IgD-negative memory B cell (primary cell): ENCODE measurements around the gene GALM. TPM values are rescaled to one million over a fixed set of nuclear protein-coding genes. Genes with fewer than 3 reads are reported as not detected.
"Not testable (repeated sequence)": the region's sequence is repeated elsewhere in the genome, so short reads cannot be mapped to it uniquely, and the experiment has no call there.

Experiments used
- H3K27ac Mint-ChIP-seq, 3 donors: one replicate each; pipeline ENCODE4 v1.8.0; 2020 to 2022; ENCODE audit warnings: mild to moderate bottlenecking in 3 of 3, mixed read lengths in 3 of 3, moderate library complexity in 1 of 3
- H3K27me3 Mint-ChIP-seq: one replicate; pipeline ENCODE4 v1.8.0; 2021; ENCODE audit warnings: mixed read lengths
- H3K36me3 Mint-ChIP-seq: one replicate; pipeline ENCODE4 v1.8.0; 2020; ENCODE audit warnings: mild to moderate bottlenecking, mixed read lengths
- H3K4me1 Mint-ChIP-seq, 3 donors: one replicate each; pipeline ENCODE4 v1.8.0; 2020 to 2022; ENCODE audit warnings: mixed read lengths in 3 of 3, mild to moderate bottlenecking in 1 of 3
- H3K4me3 Mint-ChIP-seq, 4 donors: one replicate each; pipeline ENCODE4 v1.8.0; 2020 to 2022; ENCODE audit warnings: mild to moderate bottlenecking in 4 of 4, mixed read lengths in 4 of 4, moderate library complexity in 3 of 4
- H3K9me3 Mint-ChIP-seq, 3 donors: one replicate each; pipeline ENCODE4 v1.8.0; 2020 to 2021; ENCODE audit warnings: mixed read lengths in 3 of 3, mild to moderate bottlenecking in 1 of 3
- polyA plus RNA-seq: library from polyadenylated mRNA; unstranded; fragments of 300-500 nt; fragmentation: Illumina TruSeq; gene quantifications from one replicate; pipeline ENCODE4 v1.2.3, GENCODE V29; 2021

The GALM gene
- polyA plus RNA-seq, 1 donor from 2014 or later: 11.0 TPM

GRCh38 chr2:38655441-38655840, 10.5 kb upstream of the GALM start:
- Mint-ChIP-seq H3K36me3 (no peaks in the 10 kb centered on the region), H3K9me3 (no peaks in the 10 kb centered on the region), H3K27ac (no peak overlapping the region), H3K27me3 (peaks cover 12% of the 10 kb centered on the region), H3K4me3 (no peak overlapping the region), H3K4me1 (peaks cover 4 to 6% (median 5%) of the 10 kb centered on the region in 3 donors)

- no peaks in the 10 kb centered on the region for H3K9me3 Mint-ChIP-seq
- no peaks in the 10 kb centered on the region for H3K36me3 Mint-ChIP-seq
- H3K4me3 Mint-ChIP-seq: no peak overlapping the region
- peaks cover 12% of the 10 kb centered on the region for H3K27me3 Mint-ChIP-seq
- H3K27ac Mint-ChIP-seq: no peak overlapping the region
- peaks cover 4 to 6% (median 5%) of the 10 kb centered on the region in 3 donors for H3K4me1 Mint-ChIP-seq
Measured at GRCh38 chr2:38656866-38657480, 8.9 kb upstream of the GALM start.

- H3K4me1 Mint-ChIP-seq: no peaks in the 10 kb centered on the region
- H3K27ac Mint-ChIP-seq: no peak overlapping the region
- H3K36me3 Mint-ChIP-seq: no peaks in the 10 kb centered on the region
- peaks cover 12% of the 10 kb centered on the region for H3K27me3 Mint-ChIP-seq
- no peaks in the 10 kb centered on the region for H3K9me3 Mint-ChIP-seq
- no peak overlapping the region for H3K4me3 Mint-ChIP-seq
Measured at GRCh38 chr2:38658613-38659012, 7.3 kb upstream of the GALM start.

GRCh38 chr2:38659115-38659514, 6.8 kb upstream of the GALM start:
- H3K27ac Mint-ChIP-seq: no peak overlapping the region
- no peaks in the 10 kb centered on the region for H3K4me1 Mint-ChIP-seq
- no peaks in the 10 kb centered on the region for H3K9me3 Mint-ChIP-seq
- no peak overlapping the region for H3K4me3 Mint-ChIP-seq
- no peaks in the 10 kb centered on the region for H3K36me3 Mint-ChIP-seq
- peaks cover 12% of the 10 kb centered on the region for H3K27me3 Mint-ChIP-seq

- Mint-ChIP-seq H3K9me3 (no peaks in the 10 kb centered on the region), H3K4me3 (no peak overlapping the region), H3K36me3 (no peaks in the 10 kb centered on the region), H3K4me1 (peaks cover 0 to 1% (median 0%) of the 10 kb centered on the region in 3 donors), H3K27ac (no peak overlapping the region), H3K27me3 (peaks cover 12% of the 10 kb centered on the region)
Measured at GRCh38 chr2:38660282-38660681, 5.6 kb upstream of the GALM start.

GRCh38 chr2:38661306-38661705, 4.6 kb upstream of the GALM start:
- Mint-ChIP-seq H3K36me3 (no peaks in the 10 kb centered on the region), H3K4me1 (peaks cover 1 to 4% (median 4%) of the 10 kb centered on the region in 3 donors), H3K27me3 (peaks cover 8% of the 10 kb centered on the region), H3K9me3 (no peaks in the 10 kb centered on the region), H3K4me3 (no peak overlapping the region), H3K27ac (no peak overlapping the region)

GRCh38 chr2:38666556-38666910, 619 bp downstream of the GALM start:
- peak overlapping the region in 1 of 3 donors; percentile 1 for H3K27ac Mint-ChIP-seq
- no peaks in the 10 kb centered on the region for H3K36me3 Mint-ChIP-seq
- peak overlapping the region; percentile 81 to 94 (median 88) for H3K4me3 Mint-ChIP-seq
- peaks cover 7 to 23% (median 17%) of the 10 kb centered on the region in 3 donors for H3K4me1 Mint-ChIP-seq
- H3K27me3 Mint-ChIP-seq: peaks cover 2% of the 10 kb centered on the region
- no peaks in the 10 kb centered on the region for H3K9me3 Mint-ChIP-seq

- Mint-ChIP-seq H3K27ac (peak overlapping the region in 1 of 3 donors; percentile 54), H3K27me3 (peaks cover 2% of the 10 kb centered on the region), H3K4me1 (peaks cover 7 to 23% (median 17%) of the 10 kb centered on the region in 3 donors), H3K36me3 (no peaks in the 10 kb centered on the region), H3K4me3 (peak overlapping the region; percentile 62 to 73 (median 66)), H3K9me3 (no peaks in the 10 kb centered on the region)
Measured at GRCh38 chr2:38668092-38668491, 2.2 kb downstream of the GALM start.

GRCh38 chr2:38668779-38669479, 3.0 kb downstream of the GALM start:
- peaks cover 7 to 23% (median 17%) of the 10 kb centered on the region in 3 donors for H3K4me1 Mint-ChIP-seq
- H3K36me3 Mint-ChIP-seq: peaks cover 4% of the 10 kb centered on the region
- H3K27ac Mint-ChIP-seq: no peak overlapping the region
- H3K27me3 Mint-ChIP-seq: peaks cover 2% of the 10 kb centered on the region
- H3K9me3 Mint-ChIP-seq: no peaks in the 10 kb centered on the region
- no peak overlapping the region for H3K4me3 Mint-ChIP-seq

GRCh38 chr2:38671303-38671702, 5.4 kb downstream of the GALM start:
- Mint-ChIP-seq H3K4me3 (no peak overlapping the region), H3K27me3 (peaks cover 2% of the 10 kb centered on the region), H3K27ac (peak overlapping the region in 1 of 3 donors; percentile 10), H3K36me3 (peaks cover 9% of the 10 kb centered on the region), H3K9me3 (no peaks in the 10 kb centered on the region), H3K4me1 (peaks cover 5 to 19% (median 13%) of the 10 kb centered on the region in 3 donors)

- Mint-ChIP-seq H3K4me1 (peaks cover 2 to 12% (median 7%) of the 10 kb centered on the region in 3 donors), H3K36me3 (peaks cover 11% of the 10 kb centered on the region)
Measured at GRCh38 chr2:38671946-38672345, 6.0 kb downstream of the GALM start.

GRCh38 chr2:38672445-38673391, 6.8 kb downstream of the GALM start:
- no peaks in the 10 kb centered on the region for H3K9me3 Mint-ChIP-seq
- H3K4me1 Mint-ChIP-seq: peaks cover 0 to 9% (median 4%) of the 10 kb centered on the region in 3 donors
- H3K27me3 Mint-ChIP-seq: peaks cover 2% of the 10 kb centered on the region
- no peak overlapping the region for H3K4me3 Mint-ChIP-seq
- H3K36me3 Mint-ChIP-seq: peaks cover 16% of the 10 kb centered on the region
- no peak overlapping the region for H3K27ac Mint-ChIP-seq

More at GRCh38 chr2:38671946-38672345, 6.0 kb downstream of the GALM start:
- peaks cover 2% of the 10 kb centered on the region for H3K27me3 Mint-ChIP-seq
- no peak overlapping the region for H3K4me3 Mint-ChIP-seq
- no peak overlapping the region for H3K27ac Mint-ChIP-seq
- H3K9me3 Mint-ChIP-seq: no peaks in the 10 kb centered on the region

GRCh38 chr2:38676681-38677080, 10.8 kb downstream of the GALM start:
- no peaks in the 10 kb centered on the region for H3K9me3 Mint-ChIP-seq
- H3K4me1 Mint-ChIP-seq: no peaks in the 10 kb centered on the region
- H3K36me3 Mint-ChIP-seq: peaks cover 25% of the 10 kb centered on the region
- no peaks in the 10 kb centered on the region for H3K27me3 Mint-ChIP-seq
- no peak overlapping the region for H3K4me3 Mint-ChIP-seq
- H3K27ac Mint-ChIP-seq: no peak overlapping the region

- not testable (repeated sequence) for H3K27me3 Mint-ChIP-seq, H3K4me3 Mint-ChIP-seq, H3K4me1 Mint-ChIP-seq, H3K27ac Mint-ChIP-seq, H3K9me3 Mint-ChIP-seq
- peaks cover 25% of the 10 kb centered on the region for H3K36me3 Mint-ChIP-seq
Measured at GRCh38 chr2:38680868-38681267, 15.0 kb downstream of the GALM start.

- Mint-ChIP-seq H3K4me3 (no peak overlapping the region), H3K4me1 (no peaks in the 10 kb centered on the region), H3K36me3 (peaks cover 18% of the 10 kb centered on the region), H3K27ac (no peak overlapping the region), H3K27me3 (no peaks in the 10 kb centered on the region), H3K9me3 (no peaks in the 10 kb centered on the region)
Measured at GRCh38 chr2:38682008-38682575, 16.2 kb downstream of the GALM start.
